Psoas muscle (tissue), 8 donors: Measurements from ENCODE around the gene POC1B. TPM values are rescaled to one million over a fixed set of nuclear protein-coding genes. Genes with fewer than 3 reads are reported as not detected.
A peak's percentile ranks its signal among the peaks of the same experiment; 100 is the strongest.

Experiments used
- ATAC-seq, 4 donors: fragments of 200-7000 bp; cut with Tn5 transposase; one replicate each; pipeline ENCODE4 v1.9.1; 2020; ENCODE audit warnings: moderate library complexity in 3 of 4, mild to moderate bottlenecking in 2 of 4
- DNase-seq, 2 donors: peaks; one replicate each; pipeline ENCODE4 v3.0.0-alpha.2; 2020
- H3K27ac ChIP-seq: fragments of 200-600 bp; one replicate; pipeline ENCODE4 v1.8.0; 2022
- H3K27me3 ChIP-seq, 3 donors: fragments of 200-600 bp in 1 of 3; one replicate each; pipeline versions ENCODE4 v1.6.1 to v1.8.0; 2013 to 2022; ENCODE audit warnings: low read length in 2 of 3, mild to moderate bottlenecking in 2 of 3, moderate library complexity in 1 of 3; ENCODE audit not compliant: insufficient read depth in 3 of 3
- H3K36me3 ChIP-seq, 2 donors: fragments of 200-600 bp in 1 of 2; one replicate each; pipeline versions ENCODE4 v1.6.1 to v1.8.0; 2013 to 2022; ENCODE audit warnings: low read depth in 1 of 2, mild to moderate bottlenecking in 1 of 2, moderate library complexity in 1 of 2; ENCODE audit not compliant: insufficient read depth in 1 of 2
- H3K4me1 ChIP-seq: fragments of 200-600 bp; one replicate; pipeline ENCODE4 v1.8.0; 2022
- H3K4me3 ChIP-seq: fragments of 200-600 bp; one replicate; pipeline ENCODE4 v1.8.0; 2022; ENCODE audit warnings: mild to moderate bottlenecking
- H3K9me3 ChIP-seq: fragments of 200-600 bp; one replicate; pipeline ENCODE4 v1.8.0; 2022
- CTCF ChIP-seq: fragments of 200-600 bp; IDR thresholded peaks from one replicate; pipeline ENCODE4 v1.8.0; 2022; ENCODE audit warnings: antibody characterized with exemption
- WGBS, 3 donors: extraction: QIAGEN DNeasy Blood & Tissue Kit; methylation state at CpG; one replicate each; pipeline versions ENCODE4 v1.1.6 to v1.1.7; 2013; 5-methylcytosine and 5-hydroxymethylcytosine counted together
- intact Hi-C, 2 donors: fragments of 100-400 bp; cut with DNase I; formaldehyde crosslinking; loops; one replicate each; pipeline versions ENCODE4 v1.11.0 to v1.14.2; 2022
- polyA plus RNA-seq, 3 donors: library from polyadenylated mRNA; stranded (reverse); fragments of 200-250 nt; gene quantifications; one replicate each; pipeline ENCODE4 v1.2.3, GENCODE V29; 2013
- total RNA-seq, 4 donors: library from RNA; stranded (reverse); fragmentation: NEBNext Ultra II Directional in 2 of 4; extraction: Animal tissue kit (Norgen Biotek cat#: 25700) in 2 of 4; gene quantifications; one replicate each; pipeline versions ENCODE4 v1.2.1 to v1.2.4, GENCODE V29; 2021 to 2023
- donor health status: healthy with polysubstance abuse.
- donor health status: DM: no; HTN: no; CAD: no; lungs with moderate emphysema.
- donor health status: Bipolar disorder and iron deficiency.
- donor health status: healthy.
- donor health status: DM: yes; HTN: yes; CAD: no.
- donor health status: DM: no; HTN: no; CAD: no.
- donor health status: DM: no; HTN: no; CAD: no.
- donor health status: DM: yes; HTN: yes; CAD: no.

POC1B gene
- total and polyA plus RNA-seq, 7 donors: 2.9 to 8.1 (median 5.3) TPM

DNA sequence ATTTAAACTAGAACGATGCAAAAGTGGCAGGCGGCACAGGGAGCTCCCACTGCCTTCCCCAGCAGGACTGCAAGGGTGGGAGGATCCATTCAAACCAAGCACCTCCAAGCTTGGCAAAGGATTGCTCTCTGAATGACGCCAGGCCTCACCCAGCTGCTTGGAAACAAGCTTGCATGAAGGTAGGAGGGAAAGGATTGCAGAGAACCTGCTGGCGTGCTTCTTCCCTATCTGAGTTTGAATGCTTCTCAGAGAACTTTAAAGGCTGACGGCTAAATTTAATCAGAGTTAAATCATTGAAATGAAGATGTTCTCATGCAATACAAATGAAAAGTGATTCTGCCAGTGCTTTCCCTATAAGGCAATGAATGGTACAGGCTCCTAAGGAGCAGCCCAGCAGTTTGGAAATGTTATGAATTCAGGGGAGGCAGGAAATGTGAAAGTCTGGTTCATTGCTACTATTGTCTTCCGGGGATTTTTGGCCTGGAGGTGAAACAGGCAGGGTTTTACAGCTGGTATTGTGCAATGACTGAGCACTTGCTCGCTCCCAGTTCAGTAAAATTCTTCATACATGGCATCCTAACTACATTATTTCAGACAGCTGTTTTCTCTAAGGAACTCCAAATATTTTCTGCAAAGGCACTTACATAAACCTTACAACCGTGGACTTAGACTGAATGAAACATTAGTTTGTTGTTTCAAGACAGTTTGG lies 141.6 kb downstream of the POC1B start:
- ATAC-seq (peak in 3 of 4 donors; percentile 50 to 75 (median 66)), DNase-seq (no peak)
- peak overlapping the region; percentile 30 for H3K27ac ChIP-seq
- no peaks in the 10 kb centered on the region for H3K36me3 ChIP-seq
- no peaks in the 10 kb centered on the region for H3K9me3 ChIP-seq
- H3K4me1 ChIP-seq: peaks cover 9% of the 10 kb centered on the region
- no peak overlapping the region for H3K4me3 ChIP-seq
- H3K27me3 ChIP-seq: no peaks in the 10 kb centered on the region
- intact Hi-C loops: no loop called here
- no peak for TF ChIP-seq CTCF
- WGBS, 3 donors: 30 to 42% (median 34%) methylated on average over 8 of the region's 8 CpGs

- Histone ChIP-seq H3K27ac (no peak overlapping the region), H3K4me1 (peaks cover 9% of the 10 kb centered on the region), H3K9me3 (no peaks in the 10 kb centered on the region), H3K36me3 (no peaks in the 10 kb centered on the region), H3K27me3 (no peaks in the 10 kb centered on the region), H3K4me3 (no peak overlapping the region)
- no peak for TF ChIP-seq CTCF
- 74 to 83% (median 74%) methylated on average over 6 of the region's 6 CpGs for WGBS, 3 donors
- peak in 2 of 4 donors; percentile 37 to 59 for ATAC-seq
- intact Hi-C loops: no loop called here
- DNase-seq: no peak
Measured at GRCh38 chr12:89383235-89384049, 142.4 kb downstream of the POC1B start.

DNA sequence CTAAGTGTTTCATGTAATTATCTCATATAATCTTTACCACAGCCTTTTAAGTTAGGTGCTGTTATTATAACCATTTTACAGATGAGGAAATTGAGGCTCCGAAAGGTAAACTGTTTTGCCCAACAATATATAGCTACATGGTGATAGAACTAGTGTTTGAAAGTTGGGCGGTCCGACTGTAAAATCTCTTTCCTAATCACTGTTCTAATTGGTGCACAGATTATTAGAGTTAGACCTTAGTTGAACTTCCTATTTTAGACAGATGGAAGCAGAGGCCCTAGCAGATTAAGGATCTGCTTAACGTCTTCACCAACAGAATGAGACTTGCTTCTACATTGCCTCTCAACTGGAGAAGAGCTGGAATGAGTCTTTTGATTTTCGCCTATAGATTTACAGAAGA lies 143.5 kb downstream of the POC1B start:
- H3K4me1 ChIP-seq: peaks cover 9% of the 10 kb centered on the region
- no peak overlapping the region for H3K4me3 ChIP-seq
- H3K27ac ChIP-seq: no peak overlapping the region
- H3K9me3 ChIP-seq: no peaks in the 10 kb centered on the region
- ATAC-seq (no peak), DNase-seq (no peak)
- no peak for TF ChIP-seq CTCF
- H3K27me3 ChIP-seq: no peaks in the 10 kb centered on the region
- H3K36me3 ChIP-seq: no peaks in the 10 kb centered on the region
- 80 to 91% (median 83%) methylated on average over 5 of the region's 5 CpGs for WGBS, 3 donors
- intact Hi-C loops: no loop called here

DNA sequence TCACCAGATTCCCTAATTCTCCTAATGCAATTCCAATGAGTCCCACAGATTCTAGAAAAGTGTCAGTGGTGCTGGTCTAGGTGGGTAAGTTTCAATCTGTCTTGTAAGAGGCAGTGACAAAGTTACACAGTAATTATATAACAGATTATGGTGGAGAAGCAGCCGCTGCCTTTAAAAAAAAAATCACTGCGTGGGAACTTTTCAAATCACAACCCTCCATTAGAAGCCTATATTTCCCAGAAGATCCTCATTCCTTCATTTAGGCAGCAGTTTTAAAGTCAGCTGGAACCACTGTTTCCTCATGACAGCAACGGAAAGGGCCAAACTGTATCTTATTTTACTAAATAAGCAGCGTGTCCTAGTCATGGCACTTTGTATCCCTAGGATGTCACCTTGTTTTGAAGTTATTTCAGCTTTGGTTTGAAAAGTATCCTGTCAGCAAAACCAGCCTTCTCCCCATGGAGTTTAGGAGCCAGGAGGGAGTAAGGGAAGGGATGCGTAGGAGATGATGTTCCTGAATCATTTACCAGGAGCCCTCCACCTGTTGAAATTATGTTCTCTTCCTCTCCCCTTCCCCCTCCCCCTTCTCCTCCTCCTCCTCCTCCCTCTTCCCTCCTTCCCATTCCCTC lies 145.9 kb downstream of the POC1B start:
- DNase-seq: no peak
- H3K4me3 ChIP-seq: no peak overlapping the region
- no peaks in the 10 kb centered on the region for H3K27me3 ChIP-seq
- WGBS, 3 donors: 69 to 87% (median 76%) methylated on average over 5 of the region's 5 CpGs
- peaks cover 5% of the 10 kb centered on the region for H3K4me1 ChIP-seq
- no peak for TF ChIP-seq CTCF
- H3K9me3 ChIP-seq: no peaks in the 10 kb centered on the region
- ATAC-seq: no peak
- no peak overlapping the region for H3K27ac ChIP-seq
- intact Hi-C loops: no loop called here
- H3K36me3 ChIP-seq: no peaks in the 10 kb centered on the region
